ENCODE measurements around the gene EDC4. TPM values are rescaled to one million over a fixed set of nuclear protein-coding genes. Genes with fewer than 3 reads are reported as not detected.
A peak's percentile ranks its signal among the peaks of the same experiment; 100 is the strongest.

EDC4 gene
- total and polyA plus RNA-seq, 7 donors: 21.1 to 52.1 (median 33.8) TPM

DNA sequence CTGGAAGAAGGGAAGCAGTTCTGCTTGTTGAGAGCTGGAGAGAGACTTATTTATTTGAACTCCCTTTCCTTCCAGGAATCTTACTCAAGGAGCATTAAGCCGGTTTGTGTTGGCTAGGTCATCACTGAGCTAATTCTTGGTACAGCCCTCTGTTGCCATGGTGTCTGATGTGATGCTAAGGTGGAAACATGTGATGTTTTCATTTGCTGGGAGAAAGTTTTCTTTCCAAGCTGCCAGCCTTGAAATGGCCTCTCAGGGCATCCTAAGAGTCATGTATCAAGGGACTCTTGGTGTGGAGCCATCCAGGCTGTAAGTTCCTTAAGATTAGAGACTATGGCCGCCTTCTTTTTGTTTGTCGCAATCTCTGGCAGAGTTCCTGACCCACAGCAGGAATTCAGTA is 24.4 kb downstream of the EDC4 start:
- TF ChIP-seq, protein P1, sequence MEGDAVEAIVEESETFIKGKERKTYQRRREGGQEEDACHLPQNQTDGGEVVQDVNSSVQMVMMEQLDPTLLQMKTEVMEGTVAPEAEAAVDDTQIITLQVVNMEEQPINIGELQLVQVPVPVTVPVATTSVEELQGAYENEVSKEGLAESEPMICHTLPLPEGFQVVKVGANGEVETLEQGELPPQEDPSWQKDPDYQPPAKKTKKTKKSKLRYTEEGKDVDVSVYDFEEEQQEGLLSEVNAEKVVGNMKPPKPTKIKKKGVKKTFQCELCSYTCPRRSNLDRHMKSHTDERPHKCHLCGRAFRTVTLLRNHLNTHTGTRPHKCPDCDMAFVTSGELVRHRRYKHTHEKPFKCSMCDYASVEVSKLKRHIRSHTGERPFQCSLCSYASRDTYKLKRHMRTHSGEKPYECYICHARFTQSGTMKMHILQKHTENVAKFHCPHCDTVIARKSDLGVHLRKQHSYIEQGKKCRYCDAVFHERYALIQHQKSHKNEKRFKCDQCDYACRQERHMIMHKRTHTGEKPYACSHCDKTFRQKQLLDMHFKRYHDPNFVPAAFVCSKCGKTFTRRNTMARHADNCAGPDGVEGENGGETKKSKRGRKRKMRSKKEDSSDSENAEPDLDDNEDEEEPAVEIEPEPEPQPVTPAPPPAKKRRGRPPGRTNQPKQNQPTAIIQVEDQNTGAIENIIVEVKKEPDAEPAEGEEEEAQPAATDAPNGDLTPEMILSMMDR (IDR thresholded peaks at IDR 0.05): no peak
- WGBS, 3 donors: 57 to 63% (median 58%) methylated on average over 3 of the region's 3 CpGs
- H3K9me3 ChIP-seq: no peaks in the 10 kb centered on the region
- no peaks in the 10 kb centered on the region for H3K36me3 ChIP-seq (ENCODE audit: insufficient read depth in 1 of 2, low read depth in 1 of 2)
- no peak overlapping the region for H3K4me3 ChIP-seq
- DNase-seq: no peak
- peaks cover 64% of the 10 kb centered on the region for H3K4me1 ChIP-seq
- peak overlapping the region; percentile 62 for H3K27ac ChIP-seq
- intact Hi-C loops (cut with DNase I): no loop called here
- ATAC-seq: no peak
- peaks cover 0 to 1% (median 0%) of the 10 kb centered on the region in 3 donors for H3K27me3 ChIP-seq (ENCODE audit: insufficient read depth in 3 of 3, low read length in 2 of 3)

DNA sequence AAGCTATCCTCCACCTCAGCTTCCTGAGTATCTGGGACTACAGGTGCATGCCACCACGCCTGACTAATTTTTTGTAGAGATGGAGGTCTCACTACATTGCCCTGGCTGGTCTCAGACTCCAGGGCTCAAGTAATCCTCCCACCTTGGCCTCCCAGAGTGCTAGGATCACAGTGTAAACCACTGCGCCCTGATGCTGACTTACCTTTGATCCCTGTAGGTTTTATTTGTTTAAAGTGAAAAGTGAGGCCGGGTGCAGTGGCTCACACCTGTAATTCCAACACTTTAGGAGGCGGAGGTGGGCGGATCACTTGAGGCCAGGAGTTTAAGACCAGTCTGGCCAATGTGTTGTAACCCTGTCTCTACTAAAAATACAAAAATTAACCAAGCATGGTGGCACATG is 28.9 kb downstream of the EDC4 start:
- no peak overlapping the region for H3K4me3 ChIP-seq
- intact Hi-C loops (cut with DNase I): no loop called here
- no peaks in the 10 kb centered on the region for H3K27me3 ChIP-seq (ENCODE audit: insufficient read depth in 3 of 3, low read length in 2 of 3)
- ATAC-seq (no peak), DNase-seq (no peak)
- peaks cover 0 to 8% of the 10 kb centered on the region in 2 donors for H3K36me3 ChIP-seq (ENCODE audit: insufficient read depth in 1 of 2, low read depth in 1 of 2)
- no peaks in the 10 kb centered on the region for H3K9me3 ChIP-seq
- H3K27ac ChIP-seq: no peak overlapping the region
- TF ChIP-seq, protein P1 (IDR thresholded peaks at IDR 0.05): no peak
- WGBS, 3 donors: 95 to 98% (median 97%) methylated on average over 5 of the region's 5 CpGs
- peaks cover 29% of the 10 kb centered on the region for H3K4me1 ChIP-seq

DNA sequence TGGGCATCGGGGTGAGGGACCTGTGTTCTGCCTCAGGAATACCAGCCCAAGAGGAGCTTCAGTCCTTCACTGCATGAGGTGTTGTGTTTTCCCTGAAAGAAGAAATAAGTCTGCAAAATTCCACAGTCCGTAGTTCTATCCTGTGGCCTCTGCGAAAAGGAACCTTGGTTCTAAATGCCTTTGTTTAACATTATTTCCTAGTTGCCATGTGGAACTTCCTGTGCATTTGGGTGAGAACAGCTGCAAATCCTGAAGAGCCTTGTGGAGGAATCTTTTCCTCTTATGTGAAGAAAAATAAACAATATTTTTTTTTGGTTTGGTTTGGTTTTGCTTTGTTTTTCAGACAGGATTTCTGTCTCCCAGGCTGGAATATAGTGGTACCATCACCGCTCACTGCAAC is 30.0 kb downstream of the EDC4 start:
- peak overlapping the region; percentile 18 for H3K27ac ChIP-seq
- TF ChIP-seq, protein P1 (IDR thresholded peaks at IDR 0.05): no peak
- no peak overlapping the region for H3K4me3 ChIP-seq
- no peaks in the 10 kb centered on the region for H3K9me3 ChIP-seq
- peaks cover 0 to 8% of the 10 kb centered on the region in 2 donors for H3K36me3 ChIP-seq (ENCODE audit: insufficient read depth in 1 of 2, low read depth in 1 of 2)
- ATAC-seq (no peak), DNase-seq (no peak)
- H3K27me3 ChIP-seq (ENCODE audit: insufficient read depth in 3 of 3, low read length in 2 of 3): no peaks in the 10 kb centered on the region
- intact Hi-C loops (cut with DNase I): no loop called here
- peaks cover 22% of the 10 kb centered on the region for H3K4me1 ChIP-seq
- WGBS, 3 donors: 64 to 79% (median 76%) methylated on average over 4 of the region's 4 CpGs

DNA sequence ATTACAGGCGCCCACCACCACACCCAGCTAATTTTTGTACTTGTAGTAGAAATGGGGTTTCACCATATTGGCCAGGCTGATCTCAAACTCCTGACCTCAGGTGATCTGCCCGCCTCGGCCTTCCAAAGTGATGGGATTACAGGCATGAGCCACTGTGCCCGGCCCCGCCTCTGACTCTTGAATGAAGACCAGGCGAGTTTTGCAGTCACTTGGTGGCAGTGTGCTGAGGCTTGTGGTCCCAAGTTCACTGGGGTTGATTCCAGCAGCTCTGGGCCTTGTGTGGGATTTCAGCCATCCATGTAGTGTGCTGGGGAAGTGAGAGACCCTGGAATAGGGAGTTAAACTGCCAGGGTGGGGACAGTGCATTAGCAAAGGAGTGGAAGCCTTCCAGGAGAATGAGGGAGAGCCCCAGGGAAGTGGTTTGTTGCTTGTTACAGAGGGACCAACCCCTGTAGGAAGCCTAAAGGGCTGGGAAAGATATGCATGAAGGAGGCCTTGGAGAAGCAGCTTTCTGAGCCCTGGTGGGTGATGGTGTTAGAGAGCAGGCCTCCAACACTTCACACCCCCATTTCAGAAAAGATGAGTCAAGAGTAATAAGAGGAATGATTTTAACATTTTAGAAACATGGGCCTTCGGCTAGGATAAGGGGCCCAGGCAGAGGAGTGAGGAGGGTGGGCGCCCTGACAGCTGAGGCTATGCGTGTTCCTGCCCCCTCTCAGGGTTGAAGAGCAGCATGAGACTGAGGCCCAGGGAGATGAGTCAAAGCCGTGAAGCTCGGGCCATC is 34.7 kb downstream of the EDC4 start:
- Histone ChIP-seq H3K4me3 (no peak overlapping the region), H3K27me3 (ENCODE audit: insufficient read depth in 3 of 3, low read length in 2 of 3) (no peaks in the 10 kb centered on the region), H3K27ac (peak overlapping the region; percentile 30), H3K36me3 (ENCODE audit: insufficient read depth in 1 of 2, low read depth in 1 of 2) (peaks cover 0 to 41% of the 10 kb centered on the region in 2 donors), H3K9me3 (no peaks in the 10 kb centered on the region), H3K4me1 (peaks cover 5% of the 10 kb centered on the region)
- TF ChIP-seq, protein P1 (IDR thresholded peaks at IDR 0.05): no peak
- intact Hi-C loops (cut with DNase I): no loop called here
- WGBS, 3 donors: 63 to 79% (median 66%) methylated on average over 11 of the region's 11 CpGs
- ATAC-seq (peak in 3 of 4 donors; percentile 40 to 79 (median 74)), DNase-seq (no peak)

All from psoas muscle (tissue), 8 donors.